GM21786 (cell line): Measurements from ENCODE around the gene TNRC18.
"Not testable (repeated sequence)": the region's sequence is repeated elsewhere in the genome, so short reads cannot be mapped to it uniquely, and the experiment has no call there.

Source experiments
- ATAC-seq: cut with Tn5 transposase; IDR thresholded peaks from one replicate; pipeline ENCODE4 v1.9.1; 2021; ENCODE audit not compliant: unreplicated experiment

The TNRC18 gene

DNA sequence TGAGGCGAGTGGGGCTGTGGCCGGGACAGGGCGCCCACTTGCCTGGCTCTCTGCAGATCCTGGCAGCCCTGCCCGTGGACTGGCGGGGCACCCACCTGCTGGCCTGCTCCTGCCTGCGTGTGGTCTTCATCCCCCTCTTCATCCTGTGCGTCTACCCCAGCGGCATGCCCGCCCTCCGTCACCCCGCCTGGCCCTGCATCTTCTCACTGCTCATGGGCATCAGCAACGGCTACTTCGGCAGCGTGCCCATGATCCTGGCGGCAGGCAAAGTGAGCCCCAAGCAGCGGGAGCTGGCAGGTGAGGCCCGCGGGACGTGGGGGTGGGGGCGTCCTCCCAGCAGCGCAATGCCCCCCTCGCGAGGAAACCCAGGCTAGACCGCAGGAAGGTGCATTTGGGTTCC, 123.3 kb downstream of the TNRC18 start:
- no peak for ATAC-seq

DNA sequence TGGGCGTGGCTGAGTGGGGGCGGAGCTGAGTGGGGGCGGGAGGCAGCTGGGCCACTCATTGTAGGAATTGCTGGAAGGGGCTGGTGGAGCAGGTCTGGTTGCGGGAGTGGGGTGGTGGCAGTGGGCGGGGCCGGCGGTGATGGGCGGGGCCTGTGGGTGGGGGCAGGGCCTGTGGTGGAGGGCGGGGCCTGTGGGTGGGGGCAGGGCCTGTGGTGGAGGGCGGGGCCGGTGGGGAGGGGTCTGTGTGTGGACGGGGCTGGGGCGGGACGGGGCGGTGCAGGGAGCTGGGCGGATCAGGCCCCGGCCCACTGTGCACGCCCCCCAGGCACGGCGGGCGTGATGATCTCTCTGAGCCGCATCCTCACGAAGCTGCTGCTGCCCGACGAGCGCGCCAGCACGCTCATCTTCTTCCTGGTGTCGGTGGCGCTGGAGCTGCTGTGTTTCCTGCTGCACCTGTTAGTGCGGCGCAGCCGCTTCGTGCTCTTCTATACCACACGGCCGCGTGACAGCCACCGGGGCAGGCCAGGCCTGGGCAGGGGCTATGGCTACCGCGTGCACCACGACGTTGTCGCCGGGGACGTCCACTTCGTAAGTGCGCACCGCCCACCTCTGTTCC, 126.9 kb downstream of the TNRC18 start:
- ATAC-seq = no peak

DNA sequence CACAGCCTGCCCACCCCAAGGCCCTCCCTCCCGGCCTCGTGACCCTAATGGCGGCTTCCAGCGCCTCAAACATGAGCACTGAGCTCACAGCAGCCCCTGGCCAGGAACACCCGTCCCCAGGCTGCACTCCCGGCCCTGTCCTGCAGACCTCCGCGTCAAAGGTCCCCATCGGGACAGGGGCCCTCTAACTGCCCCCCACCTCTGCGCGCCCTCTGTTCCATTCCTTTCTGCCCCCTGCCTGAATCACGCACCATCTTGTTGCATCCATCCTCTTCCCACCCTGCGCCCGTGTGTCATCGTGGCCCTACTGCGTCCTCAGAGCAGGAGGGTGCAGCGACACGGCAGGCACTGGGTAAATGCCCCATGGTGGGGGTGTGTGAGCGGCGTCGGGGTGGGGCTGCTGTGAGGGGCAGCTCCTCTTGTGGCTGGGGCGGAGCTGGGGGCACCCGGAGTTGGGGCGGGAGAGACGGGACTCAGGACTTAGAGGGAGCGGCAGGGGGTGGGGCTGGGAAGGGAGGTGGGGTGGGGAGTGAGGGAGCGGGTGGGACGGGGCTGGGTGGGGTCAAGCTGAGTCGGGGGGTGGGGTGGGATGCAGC, 127.5 kb downstream of the TNRC18 start:
- no peak for ATAC-seq

DNA sequence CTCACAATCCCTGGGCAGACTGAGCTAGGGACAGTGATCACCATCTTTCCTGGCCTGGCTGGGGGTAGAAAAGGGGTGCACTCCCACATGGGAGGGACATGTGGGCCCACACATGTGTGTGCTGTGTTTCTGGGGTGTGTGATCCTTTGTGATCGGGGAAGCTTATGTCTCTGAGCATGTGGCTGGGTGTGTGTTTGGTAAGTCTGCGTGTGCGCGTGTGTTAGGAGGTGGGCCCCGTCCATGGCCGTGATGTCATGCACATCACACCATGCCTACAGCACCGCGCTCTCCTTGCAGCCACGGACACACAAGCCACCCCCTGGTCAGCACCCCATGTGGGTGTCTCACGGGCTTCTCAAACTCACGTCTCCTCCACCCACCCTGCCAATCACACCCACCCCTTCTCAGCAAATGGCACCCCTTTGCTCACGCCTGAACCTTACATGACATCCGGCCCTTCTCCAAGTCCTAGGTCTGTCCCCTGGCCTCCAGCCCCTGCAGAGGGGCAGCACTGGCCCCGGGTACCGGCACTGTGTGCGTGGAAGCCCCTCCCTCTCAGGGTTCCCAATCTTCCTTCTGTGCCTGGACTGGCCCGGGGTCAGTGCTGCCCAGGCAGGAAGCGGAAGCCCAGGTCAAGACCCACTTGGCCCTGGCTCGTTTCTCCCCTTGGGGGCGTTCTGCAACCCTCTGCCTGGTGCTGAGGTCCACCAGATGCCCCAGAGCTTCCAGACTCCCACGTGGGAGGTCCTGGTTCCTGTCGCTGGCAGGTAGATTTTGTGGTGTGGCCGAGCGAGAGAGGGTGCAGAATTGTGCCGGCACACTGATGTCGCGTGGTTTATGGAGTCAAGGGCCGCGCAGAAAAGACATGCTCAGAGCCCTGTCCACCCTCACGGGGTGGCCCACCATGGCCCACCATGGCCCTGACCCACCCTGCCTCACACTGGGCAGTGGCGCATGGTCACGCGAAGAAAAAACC, 128.3 kb downstream of the TNRC18 start:
- no peak for ATAC-seq

DNA sequence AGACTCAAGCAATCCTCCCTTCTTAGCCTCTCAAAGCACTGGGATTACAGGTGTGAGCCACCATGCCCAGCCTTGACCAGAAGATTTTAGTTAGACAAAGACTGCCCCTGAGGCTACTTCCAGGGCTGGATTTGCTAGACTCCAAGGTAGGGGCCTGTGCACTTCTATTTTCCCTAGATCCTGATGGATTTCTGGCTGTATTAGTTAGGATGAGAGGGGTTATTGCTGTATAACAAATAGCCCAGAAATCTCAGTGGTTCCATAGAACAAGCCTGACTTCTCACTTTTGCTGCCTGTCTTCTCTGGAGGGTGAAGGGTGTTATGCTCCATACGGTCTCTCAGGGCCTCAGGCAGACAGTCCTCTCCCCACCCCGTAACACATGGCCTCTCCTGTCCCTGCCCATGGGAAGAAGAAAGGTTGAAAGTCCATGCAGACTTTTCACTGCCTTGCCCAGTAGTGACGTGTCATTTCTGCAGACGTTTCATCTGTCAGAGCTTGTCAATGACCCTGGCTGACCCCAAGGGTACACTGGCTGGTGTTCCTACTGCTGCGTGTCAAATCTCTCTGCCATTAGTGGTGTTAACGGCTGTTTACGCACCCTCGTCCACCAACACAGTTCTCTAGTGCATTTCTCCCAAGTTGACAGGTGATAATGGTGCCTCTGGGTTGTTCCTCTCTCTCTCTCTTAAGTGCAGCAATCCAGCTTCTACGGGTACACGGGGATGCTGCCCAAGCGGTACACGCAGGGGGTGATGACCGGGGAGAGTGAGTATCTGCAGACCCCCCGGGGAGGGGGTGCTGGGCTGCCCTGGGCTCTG, 129.3 kb downstream of the TNRC18 start:
- no peak for ATAC-seq

DNA sequence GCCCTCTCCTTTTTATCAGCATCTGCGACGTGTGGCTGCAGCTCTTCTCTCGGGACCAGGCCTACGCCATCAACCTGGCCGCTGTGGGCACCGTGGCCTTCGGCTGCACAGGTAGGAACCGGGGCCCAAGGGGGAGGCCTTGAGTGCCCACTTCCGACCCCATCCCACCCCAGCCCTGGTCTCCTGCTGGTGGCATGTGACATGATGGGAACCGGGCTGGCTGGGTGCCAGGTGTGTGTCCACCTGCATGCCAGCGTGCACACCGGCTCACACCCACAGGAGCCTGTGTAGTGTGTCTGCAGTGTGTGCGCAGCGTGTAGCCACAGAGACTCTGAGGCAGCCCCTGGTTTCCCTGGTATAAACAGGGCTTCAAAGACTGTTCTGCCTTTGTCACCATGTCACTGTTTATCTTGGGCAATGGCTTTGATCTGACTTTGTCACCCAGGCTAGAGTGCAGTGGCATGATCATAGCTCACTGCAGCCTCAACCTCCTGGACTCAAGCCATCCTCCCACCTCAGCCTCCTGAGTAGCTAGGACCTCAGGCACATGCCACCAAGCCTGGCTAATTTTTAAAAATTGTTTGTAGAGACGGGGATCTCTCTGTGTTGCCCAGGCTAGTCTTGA, 131.8 kb downstream of the TNRC18 start:
- ATAC-seq = not testable (repeated sequence)

DNA sequence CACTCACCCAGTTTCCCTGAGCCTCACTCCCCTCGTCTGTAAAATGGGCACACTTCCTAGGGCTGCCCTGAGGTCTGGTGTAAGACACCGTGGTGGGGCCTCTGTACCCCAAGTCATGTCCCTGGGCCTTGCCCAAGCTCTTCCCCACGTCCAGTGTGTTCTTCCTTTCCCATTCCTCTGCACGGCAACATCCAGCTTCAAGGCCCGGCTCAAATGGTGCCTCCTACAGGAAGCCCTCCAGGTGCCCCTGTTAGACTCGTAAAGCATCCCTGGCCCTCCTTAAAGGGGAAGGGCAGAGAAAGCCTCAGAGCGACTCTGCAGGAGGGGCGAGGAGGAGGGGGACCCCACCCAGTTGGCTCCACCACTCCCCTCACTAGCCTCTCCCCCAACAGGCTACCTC, 132.3 kb downstream of the TNRC18 start:
- ATAC-seq = no peak

DNA sequence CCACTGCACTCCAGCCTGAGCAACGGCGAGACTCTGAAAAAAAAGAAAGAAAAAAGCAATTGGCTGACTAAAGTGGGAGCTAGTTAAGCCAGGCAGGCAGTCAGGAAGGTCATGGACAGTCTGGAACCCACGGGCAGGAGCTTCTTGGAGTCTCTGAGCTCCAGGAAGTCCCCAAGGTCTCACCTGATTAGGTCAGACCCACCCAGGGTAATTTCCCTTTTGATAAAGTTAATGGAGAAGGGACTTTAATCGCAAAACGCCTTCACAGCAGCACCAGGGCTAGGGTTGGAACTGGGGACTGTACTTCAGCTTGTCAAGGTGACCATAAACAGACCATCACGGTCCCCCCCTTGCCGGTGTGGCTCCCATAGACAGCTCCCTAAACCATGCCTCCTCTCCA, 134.3 kb downstream of the TNRC18 start:
- ATAC-seq = no peak

DNA sequence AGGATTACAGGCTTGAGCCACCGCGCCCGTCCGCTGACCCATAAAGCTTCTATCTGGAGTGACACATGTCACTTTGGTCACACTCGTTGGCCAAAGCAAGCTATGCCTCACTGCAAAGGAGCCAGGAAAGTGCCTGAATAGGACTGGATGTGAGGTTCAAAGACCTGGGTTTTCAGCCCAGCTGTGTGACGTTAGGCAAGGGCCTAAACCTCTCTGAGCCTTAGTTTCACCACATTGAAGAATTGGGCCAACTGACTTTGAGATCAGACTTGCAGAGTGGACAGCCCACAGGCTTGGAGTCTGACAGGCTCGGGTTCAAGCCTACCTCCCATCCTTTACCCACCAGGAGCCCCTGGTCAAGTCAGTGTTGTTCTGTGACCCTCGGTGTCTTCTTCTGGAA, 135.1 kb downstream of the TNRC18 start:
- not testable (repeated sequence) for ATAC-seq

DNA sequence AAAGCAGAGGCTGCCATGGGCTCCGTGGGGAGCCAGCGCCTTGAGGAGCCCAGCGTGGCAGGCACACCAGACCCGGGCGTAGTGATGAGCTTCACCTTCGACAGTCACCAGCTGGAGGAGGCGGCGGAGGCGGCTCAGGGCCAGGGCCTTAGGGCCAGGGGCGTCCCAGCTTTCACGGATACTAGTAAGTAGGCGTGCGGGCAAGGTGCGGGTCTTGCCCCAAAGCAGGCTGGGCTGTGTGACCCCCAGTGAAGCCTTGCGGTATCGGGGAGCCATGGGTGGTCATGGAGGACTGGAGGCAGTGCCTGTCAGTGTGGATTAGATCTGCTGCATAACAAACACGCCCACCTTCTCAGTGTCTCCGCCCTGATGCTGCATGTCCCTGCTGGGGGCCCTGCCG, 135.8 kb downstream of the TNRC18 start:
- no peak for ATAC-seq

DNA sequence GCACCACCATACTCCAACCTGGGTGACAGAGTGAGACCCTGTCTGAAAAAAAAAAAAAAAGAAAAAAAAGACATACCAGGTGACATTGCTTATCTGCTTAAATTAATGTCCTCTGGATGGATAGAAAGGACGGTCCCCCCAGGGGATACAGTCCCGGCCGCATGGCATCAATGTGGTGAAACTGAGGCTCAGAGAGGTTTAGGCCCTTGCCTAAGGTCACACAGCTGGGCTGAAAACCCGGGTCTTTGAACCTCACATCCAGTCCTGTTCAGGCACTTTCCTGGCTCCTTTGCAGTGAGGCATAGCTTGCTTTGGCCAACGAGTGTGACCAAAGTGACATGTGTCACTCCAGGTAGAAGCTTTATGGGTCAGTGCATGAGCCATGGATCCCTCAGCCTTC, 136.3 kb downstream of the TNRC18 start:
- not testable (repeated sequence) for ATAC-seq

DNA sequence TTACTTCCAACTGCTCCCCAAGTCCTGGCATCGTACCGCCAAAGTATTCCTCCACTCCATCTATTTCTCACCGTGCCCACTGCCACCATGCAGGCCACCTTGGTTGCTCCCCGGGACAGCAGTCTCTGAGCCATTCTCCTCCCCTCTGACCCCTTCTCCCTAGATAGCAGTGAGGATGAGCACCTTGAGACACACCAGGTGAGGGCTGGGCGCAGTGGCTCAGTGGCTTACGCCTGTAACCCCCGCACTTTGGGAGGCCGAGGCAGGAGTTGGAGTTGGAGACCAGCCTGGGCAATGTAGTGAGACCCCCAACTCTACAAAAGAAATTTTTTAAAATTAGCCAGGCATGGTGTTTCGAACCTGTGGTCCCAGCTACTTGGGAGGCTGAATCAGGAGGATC, 136.7 kb downstream of the TNRC18 start:
- ATAC-seq = no peak

DNA sequence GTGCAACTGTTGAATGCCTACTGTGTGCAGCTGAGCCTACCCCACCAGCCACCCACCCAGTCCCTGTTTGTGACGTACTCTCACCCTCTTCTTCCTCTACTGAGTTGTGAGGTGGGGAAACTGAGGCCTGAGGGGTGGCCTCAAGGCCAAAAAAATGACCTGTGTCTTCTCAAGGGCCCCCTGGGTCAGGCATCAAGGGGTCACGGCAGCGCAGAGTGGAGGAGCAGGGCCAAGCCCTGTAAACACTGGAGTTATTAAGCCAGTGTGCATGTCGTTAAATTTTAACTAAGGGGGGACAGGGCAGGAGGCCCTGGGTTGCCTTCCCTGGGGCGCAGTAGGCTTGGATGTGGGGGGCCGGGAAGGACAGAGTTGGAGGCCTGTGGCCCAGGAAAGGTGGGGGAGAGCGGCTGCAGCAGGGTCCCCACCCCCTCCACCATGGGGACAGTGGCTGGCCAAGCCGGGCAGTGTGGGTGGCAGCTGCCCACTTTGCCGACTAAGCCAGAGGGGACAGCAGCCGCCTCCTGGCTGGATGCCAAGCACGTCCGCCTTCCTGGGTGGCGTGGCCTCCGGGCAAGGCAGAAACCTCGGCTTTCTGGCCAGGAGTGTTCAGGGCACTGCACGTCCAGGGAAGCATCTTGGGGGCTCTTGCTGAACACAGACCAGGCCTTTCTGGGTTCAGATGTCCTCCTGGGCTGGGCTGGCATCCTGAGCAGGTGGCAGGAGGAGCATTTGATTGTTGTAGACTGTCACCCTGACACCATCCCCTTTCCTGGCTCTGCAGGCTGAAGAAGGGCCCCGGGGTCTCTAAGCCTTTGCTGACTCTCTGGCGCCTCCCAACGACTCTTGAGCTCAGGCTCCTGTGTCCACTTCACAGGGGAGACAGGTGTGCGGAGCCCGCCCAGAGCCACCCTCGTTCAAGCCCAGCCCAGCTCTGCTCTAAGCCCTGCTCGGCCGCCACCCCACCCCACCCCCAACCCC, 139.0 kb downstream of the TNRC18 start:
- ATAC-seq = no peak

DNA sequence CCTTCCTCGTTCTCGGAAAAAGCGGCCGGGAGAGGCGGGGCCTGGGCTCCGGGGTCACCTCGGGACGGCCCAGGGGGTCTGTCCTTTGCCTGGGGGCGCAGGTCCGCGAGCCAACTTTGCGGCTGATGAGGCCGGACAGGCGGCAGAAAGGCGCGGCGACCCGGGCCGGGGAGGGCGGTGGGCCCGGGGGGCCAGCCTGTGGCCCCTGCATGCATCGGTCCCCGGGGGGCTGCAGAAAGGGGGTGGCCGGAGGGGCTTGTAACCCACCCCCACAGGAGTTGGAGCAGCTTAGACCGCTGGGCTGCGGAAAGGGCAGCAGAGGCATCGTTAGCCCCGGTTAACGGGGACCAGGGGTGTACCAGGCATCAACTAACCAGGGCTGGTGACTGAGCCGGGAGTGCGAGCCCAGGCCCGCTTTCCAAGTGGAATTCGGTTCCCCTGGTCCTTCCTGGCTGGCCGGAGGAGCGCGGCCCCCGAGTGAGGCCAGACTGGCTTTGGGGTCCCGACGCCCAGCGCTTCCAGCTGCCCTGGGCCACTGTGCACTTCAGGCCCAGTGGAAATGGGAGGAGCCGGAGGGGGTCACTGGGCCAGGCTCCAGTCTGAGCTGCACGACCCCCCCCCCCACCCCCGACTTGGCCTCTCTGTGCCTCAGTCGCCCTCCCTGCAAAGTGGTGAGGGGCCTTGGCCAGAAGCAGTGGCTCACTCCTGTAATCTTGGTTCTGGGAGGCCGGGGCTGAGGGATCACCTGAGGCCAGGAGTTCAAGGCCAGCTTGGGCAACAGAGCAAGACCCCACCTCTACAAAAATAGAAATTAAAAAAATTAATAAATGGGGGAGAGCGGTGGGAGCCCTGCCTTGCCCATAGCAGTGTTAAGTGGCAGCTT, 140.0 kb downstream of the TNRC18 start:
- no peak for ATAC-seq

DNA sequence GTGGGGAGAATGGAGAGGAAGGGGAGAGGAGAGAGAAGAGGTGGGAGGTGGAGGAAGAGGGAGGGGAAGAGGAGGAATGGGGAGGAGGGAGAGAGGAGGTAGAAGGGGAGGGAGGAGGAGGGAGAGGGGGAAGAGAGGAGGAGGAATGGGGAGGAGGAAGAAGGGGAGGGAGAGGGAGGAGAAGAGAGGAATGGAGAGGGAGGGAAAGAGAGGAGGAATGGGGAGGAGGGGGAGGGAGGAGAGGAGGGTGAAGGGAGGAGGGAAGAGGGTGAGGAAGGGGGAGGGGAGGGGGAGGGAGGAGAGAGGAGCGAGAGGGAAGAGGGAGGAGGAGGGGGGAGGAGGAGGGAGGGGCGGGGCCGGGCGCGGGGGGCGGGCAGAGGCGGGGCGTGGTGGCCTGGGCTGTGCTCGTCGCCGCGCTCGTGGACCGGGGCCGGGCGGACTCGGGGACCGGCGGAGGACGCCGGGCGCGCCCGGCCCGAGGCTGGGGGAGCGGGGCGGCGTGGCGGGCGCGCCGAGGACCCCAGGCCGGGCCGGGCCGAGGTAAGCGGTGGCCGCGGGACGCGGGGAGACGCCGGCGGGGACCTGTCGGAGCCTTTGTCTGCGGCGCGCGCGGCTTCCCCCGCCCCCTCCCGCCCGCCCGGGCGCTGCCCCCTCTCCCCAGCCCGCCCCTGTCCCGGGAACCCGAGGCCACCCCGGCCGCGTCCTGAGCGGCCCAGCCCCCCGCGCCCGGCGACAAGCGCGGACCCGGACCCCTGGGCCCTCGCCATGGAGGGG, 140.9 kb downstream of the TNRC18 start, which contains the start of gene SLC29A4:
Gene SLC29A4, plus strand, starts transcription at position 401 of the 774 bp plus-strand sequence. CDS start 4,874 bp downstream, outside the sequence.
- ATAC-seq = no peak

DNA sequence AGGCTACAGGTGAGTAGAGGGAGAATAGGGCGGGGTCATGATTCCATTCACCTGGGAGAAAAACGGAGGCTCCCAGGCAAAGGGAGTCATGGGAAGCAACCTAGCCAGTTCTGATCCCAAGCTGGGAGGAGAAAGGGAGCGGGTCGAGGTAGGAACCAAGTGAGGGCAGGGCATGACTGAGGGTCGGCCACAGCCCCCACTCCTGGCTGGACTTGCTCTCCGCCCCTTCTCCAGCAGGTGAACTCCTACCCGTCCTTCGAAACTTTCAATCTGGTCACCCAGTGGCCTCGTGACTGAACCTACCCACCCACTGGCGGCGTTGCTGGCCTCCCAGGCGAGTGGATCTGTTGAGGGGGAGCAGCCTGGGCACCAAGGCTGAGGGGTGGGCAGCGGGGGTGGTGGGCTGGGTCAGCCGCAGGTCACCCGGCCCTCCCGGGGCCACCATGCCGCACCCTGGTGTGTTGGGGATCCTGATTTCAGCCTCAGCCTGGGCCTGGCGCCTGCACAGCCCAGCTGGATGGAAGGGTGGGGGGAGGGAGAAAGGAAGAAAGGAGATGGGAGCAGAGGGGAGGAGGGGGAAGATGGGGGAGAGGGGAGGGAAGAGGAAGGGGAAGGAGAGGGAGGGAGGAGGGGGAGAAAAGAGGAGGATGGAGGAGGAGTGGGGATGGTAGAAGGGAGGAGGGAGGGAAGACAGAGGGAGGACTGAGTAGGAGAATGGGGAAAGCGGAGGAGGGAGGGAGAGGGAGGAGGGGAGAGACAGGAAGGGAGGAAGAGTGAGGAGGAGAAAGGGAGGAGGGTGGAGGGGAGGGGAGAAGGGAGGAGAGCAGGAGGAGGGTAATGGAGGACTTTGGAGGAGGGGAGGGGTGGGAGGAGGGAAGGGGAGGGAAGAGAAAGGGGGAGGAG, 141.8 kb downstream of the TNRC18 start:
- ATAC-seq = not testable (repeated sequence)

DNA sequence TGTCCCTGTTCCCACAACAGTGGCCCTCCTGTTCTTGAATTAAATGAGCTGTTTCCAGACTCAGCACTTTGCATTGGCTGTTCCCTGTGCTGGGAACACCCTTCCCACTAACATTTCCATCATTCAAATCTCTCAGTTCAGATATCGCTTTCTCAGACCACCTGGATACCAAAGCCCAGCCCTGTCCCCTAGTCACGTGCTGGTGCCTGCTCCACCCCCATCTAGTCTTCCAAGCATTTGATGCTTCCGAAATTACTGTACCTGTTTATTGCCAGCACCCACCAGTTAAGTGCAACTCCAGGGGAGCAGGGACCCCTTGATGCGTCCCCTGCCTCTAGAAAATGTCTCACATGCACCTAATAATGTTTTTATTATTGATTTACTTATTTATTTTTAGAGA, 143.9 kb downstream of the TNRC18 start:
- no peak for ATAC-seq
